Fibroblast of upper back skin (primary cell): Measurements from ENCODE around the gene SIGLEC5.

ENCODE experiments used
- DNase-seq: peaks from one replicate; pipeline ENCODE4 v3.0.0-alpha.2; 2013

The SIGLEC5 gene

GRCh38 chr19:51627491-51628138 lies 2.6 kb downstream of the SIGLEC5 start:
- DNase-seq: no peak

- no peak for DNase-seq
Measured at GRCh38 chr19:51626675-51627074, 3.5 kb downstream of the SIGLEC5 start.

- DNase-seq: no peak
Measured at GRCh38 chr19:51621178-51621577, 9.0 kb downstream of the SIGLEC5 start.

GRCh38 chr19:51615991-51616390 lies 14.2 kb downstream of the SIGLEC5 start:
- no peak for DNase-seq

GRCh38 chr19:51614789-51615188 lies 15.4 kb downstream of the SIGLEC5 start:
- no peak for DNase-seq

GRCh38 chr19:51610576-51610975 lies 19.6 kb downstream of the SIGLEC5 start:
- DNase-seq: no peak

- peak; percentile 63 for DNase-seq
Measured at GRCh38 chr19:51607920-51608562, 22.2 kb downstream of the SIGLEC5 start.

- no peak for DNase-seq
Measured at GRCh38 chr19:51607077-51607476, 23.1 kb downstream of the SIGLEC5 start.

GRCh38 chr19:51602189-51602854 lies 27.9 kb downstream of the SIGLEC5 start:
- DNase-seq: no peak

GRCh38 chr19:51600940-51601580 lies 29.1 kb downstream of the SIGLEC5 start:
- no peak for DNase-seq

GRCh38 chr19:51599084-51599483 lies 31.1 kb downstream of the SIGLEC5 start:
- DNase-seq: no peak

GRCh38 chr19:51598159-51598915 lies 31.9 kb downstream of the SIGLEC5 start:
- no peak for DNase-seq

- DNase-seq: no peak
Measured at GRCh38 chr19:51595190-51596175, 34.7 kb downstream of the SIGLEC5 start.

- peak; percentile 3 for DNase-seq
Measured at GRCh38 chr19:51594774-51595109, 35.5 kb downstream of the SIGLEC5 start.

GRCh38 chr19:51593969-51594773 lies 36.0 kb downstream of the SIGLEC5 start:
- DNase-seq: peak; percentile 96

GRCh38 chr19:51593138-51593890 lies 36.9 kb downstream of the SIGLEC5 start:
- DNase-seq: no peak

GRCh38 chr19:51592521-51592920 lies 37.7 kb downstream of the SIGLEC5 start:
- DNase-seq: no peak

- DNase-seq: no peak
Measured at GRCh38 chr19:51590441-51590840, 39.8 kb downstream of the SIGLEC5 start.

GRCh38 chr19:51589511-51589910 lies 40.7 kb downstream of the SIGLEC5 start:
- DNase-seq: no peak
